Progenitor cell of endocrine pancreas (in vitro differentiated cells): Measurements from ENCODE around the gene ANKRD33B. TPM values are rescaled to one million over a fixed set of nuclear protein-coding genes. Genes with fewer than 3 reads are reported as not detected.

Experiments
- DNase-seq: peaks from one replicate; pipeline ENCODE4 v3.0.0; 2021; ENCODE audit warnings: low spot score; ENCODE audit not compliant: unreplicated experiment
- H3K27ac Mint-ChIP-seq: 2 replicates; pipeline ENCODE4 v1.8.0; 2021; ENCODE audit warnings: mild to moderate bottlenecking, moderate library complexity, mixed read lengths
- H3K27me3 Mint-ChIP-seq: 2 replicates; pipeline ENCODE4 v1.8.0; 2021; ENCODE audit warnings: mixed read lengths
- H3K36me3 Mint-ChIP-seq: 2 replicates; pipeline ENCODE4 v1.8.0; 2022; ENCODE audit warnings: mixed read lengths; ENCODE audit not compliant: insufficient read depth
- H3K4me1 Mint-ChIP-seq: 2 replicates; pipeline ENCODE4 v1.8.0; 2021; ENCODE audit warnings: low read depth, mixed read lengths
- H3K4me3 Mint-ChIP-seq: 2 replicates; pipeline ENCODE4 v1.8.0; 2021; ENCODE audit warnings: low read depth, mild to moderate bottlenecking, moderate library complexity, mixed read lengths
- H3K9me3 Mint-ChIP-seq: 2 replicates; pipeline ENCODE4 v1.8.0; 2021; ENCODE audit warnings: low read depth, mixed read lengths
- total RNA-seq: library from RNA; stranded (reverse); gene quantifications from 2 replicates; pipeline ENCODE4 v1.2.1, GENCODE V29; 2021
- TF ChIP-seq, protein P1 (sequence below): fragments of 200-600 bp; sonication (generic); IDR thresholded peaks from one replicate; pipeline ENCODE4 v1.5.0; 2021; ENCODE audit warnings: antibody characterized with exemption, mild to moderate bottlenecking; ENCODE audit not compliant: unreplicated experiment

Gene ANKRD33B
- total RNA-seq, 1 donor from 2014 or later = 2.1 TPM

DNA sequence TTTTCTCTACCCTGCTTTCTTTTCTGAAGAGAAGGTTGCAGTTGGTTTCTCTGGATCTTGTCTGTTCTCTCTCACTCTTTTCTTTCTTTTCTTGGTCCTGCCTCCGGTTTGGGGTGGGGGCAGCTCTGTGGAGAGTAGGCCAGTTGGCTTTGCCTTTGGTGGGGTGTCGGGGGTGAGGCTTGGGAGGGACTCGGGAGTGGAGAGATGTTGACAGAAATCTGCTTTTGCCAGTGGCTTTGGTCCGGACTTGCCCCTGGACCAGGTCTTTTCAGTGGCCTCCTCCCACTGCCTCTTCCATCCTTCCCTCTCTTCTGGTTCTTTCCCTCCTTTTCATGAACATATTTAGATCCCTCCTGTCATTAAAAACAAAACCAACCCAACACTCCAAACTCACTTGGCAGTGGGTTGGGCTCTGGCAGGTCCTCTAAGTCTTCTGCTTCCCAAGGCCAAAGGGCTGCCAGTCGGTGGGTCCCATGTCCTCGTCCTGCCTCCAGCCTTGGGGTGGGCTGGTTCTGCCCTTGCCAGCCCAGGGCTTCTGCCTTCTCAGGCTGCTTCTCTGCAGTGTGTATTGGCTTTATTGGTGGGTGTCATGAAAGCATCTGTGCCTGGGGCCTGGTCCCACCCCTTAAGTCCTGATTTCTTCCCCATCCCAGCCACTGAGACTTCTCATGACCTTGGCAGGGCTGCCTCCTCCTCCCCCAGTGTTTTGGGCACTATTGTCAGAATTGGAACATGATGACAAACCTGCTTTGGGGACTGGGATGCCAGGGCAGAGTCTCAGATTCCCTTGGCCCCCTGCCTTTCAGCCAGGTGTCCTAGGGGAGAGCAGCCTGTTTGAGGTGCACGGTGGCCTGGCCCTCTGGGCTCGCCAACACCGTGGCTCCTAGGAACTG is 16.9 kb downstream of the ANKRD33B start:
- Mint-ChIP-seq H3K4me3 (no peak overlapping the region), H3K9me3 (no peaks in the 10 kb centered on the region), H3K36me3 (no peaks in the 10 kb centered on the region), H3K4me1 (no peaks in the 10 kb centered on the region), H3K27me3 (peaks cover 18% of the 10 kb centered on the region), H3K27ac (no peak overlapping the region)
- TF ChIP-seq, protein P1, sequence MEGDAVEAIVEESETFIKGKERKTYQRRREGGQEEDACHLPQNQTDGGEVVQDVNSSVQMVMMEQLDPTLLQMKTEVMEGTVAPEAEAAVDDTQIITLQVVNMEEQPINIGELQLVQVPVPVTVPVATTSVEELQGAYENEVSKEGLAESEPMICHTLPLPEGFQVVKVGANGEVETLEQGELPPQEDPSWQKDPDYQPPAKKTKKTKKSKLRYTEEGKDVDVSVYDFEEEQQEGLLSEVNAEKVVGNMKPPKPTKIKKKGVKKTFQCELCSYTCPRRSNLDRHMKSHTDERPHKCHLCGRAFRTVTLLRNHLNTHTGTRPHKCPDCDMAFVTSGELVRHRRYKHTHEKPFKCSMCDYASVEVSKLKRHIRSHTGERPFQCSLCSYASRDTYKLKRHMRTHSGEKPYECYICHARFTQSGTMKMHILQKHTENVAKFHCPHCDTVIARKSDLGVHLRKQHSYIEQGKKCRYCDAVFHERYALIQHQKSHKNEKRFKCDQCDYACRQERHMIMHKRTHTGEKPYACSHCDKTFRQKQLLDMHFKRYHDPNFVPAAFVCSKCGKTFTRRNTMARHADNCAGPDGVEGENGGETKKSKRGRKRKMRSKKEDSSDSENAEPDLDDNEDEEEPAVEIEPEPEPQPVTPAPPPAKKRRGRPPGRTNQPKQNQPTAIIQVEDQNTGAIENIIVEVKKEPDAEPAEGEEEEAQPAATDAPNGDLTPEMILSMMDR = no peak
- DNase-seq = no peak

DNA sequence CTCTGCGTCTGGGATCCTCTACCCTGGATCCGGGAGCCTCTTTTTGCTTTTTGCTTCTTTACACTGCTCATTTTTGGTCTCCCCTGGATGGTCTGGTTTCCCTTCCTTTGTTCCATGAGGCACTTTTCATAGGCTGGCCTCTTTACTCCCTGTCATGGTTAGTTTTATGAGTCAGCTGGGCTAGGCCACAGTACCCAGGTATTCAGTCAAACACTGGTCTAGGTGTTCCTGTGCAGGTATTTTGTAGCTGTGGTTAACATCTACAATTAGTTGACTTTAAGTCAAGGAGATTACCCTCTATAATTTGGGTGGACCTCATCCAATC is 17.5 kb downstream of the ANKRD33B start:
- Mint-ChIP-seq H3K27ac (no peak overlapping the region), H3K4me3 (no peak overlapping the region), H3K4me1 (no peaks in the 10 kb centered on the region), H3K36me3 (no peaks in the 10 kb centered on the region), H3K9me3 (no peaks in the 10 kb centered on the region), H3K27me3 (peaks cover 17% of the 10 kb centered on the region)
- TF ChIP-seq, protein P1 = no peak
- no peak for DNase-seq

DNA sequence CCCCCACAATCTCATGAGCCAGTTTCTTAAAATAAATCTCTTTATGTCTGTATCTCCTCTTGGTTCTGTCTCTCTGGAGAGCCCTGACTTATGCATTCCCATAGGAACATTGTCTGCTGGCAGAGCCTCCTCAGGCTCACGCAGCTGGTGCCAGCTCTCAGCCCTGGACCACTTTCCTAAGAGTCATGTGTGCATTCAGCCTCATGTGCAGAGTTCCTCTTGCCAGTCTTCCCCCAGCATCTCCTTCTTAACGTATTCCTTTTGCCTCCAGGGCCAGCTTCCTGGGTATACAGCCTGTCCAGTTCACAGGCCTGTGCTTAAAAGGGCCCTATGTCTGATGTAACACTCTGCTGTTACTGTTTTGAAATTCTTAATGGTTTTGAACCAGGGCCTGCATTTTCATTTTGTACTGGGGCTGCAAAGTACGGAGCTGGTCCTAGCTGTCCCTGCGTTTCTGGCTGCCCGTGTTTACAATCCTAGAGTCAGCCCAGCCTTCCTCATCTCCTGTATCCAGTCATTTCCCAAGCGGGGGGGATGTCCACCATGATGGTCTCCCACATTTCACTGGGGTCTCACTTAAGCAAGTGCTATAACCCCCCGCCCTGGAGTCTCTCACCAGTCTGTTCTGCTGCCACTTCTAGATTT is 18.1 kb downstream of the ANKRD33B start:
- Mint-ChIP-seq H3K36me3 (no peaks in the 10 kb centered on the region), H3K4me1 (no peaks in the 10 kb centered on the region), H3K27ac (no peak overlapping the region), H3K27me3 (peaks cover 17% of the 10 kb centered on the region), H3K9me3 (no peaks in the 10 kb centered on the region), H3K4me3 (no peak overlapping the region)
- DNase-seq = no peak
- TF ChIP-seq, protein P1 = no peak

DNA sequence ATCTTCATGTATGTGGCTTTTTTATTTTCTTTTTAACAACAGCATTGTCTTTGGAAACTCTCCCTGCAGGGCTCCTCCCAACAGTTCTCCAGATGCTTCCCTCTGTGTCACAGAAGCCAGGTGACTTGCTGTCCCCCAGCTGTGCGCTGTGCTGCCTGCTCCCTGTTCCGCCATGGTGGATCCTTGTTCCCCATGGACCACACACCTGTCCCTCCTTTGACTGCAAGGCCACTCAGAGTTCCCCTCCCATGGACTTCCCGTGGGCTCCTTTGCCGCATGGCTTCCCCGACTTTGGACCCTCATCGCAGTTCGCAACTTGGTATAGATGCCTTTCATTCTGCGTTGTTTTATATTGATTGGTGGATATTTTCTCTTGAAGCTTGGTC is 18.6 kb downstream of the ANKRD33B start:
- Mint-ChIP-seq H3K4me3 (no peak overlapping the region), H3K27ac (no peak overlapping the region), H3K36me3 (no peaks in the 10 kb centered on the region), H3K27me3 (peaks cover 17% of the 10 kb centered on the region), H3K9me3 (no peaks in the 10 kb centered on the region), H3K4me1 (no peaks in the 10 kb centered on the region)
- DNase-seq = no peak
- TF ChIP-seq, protein P1 = no peak

DNA sequence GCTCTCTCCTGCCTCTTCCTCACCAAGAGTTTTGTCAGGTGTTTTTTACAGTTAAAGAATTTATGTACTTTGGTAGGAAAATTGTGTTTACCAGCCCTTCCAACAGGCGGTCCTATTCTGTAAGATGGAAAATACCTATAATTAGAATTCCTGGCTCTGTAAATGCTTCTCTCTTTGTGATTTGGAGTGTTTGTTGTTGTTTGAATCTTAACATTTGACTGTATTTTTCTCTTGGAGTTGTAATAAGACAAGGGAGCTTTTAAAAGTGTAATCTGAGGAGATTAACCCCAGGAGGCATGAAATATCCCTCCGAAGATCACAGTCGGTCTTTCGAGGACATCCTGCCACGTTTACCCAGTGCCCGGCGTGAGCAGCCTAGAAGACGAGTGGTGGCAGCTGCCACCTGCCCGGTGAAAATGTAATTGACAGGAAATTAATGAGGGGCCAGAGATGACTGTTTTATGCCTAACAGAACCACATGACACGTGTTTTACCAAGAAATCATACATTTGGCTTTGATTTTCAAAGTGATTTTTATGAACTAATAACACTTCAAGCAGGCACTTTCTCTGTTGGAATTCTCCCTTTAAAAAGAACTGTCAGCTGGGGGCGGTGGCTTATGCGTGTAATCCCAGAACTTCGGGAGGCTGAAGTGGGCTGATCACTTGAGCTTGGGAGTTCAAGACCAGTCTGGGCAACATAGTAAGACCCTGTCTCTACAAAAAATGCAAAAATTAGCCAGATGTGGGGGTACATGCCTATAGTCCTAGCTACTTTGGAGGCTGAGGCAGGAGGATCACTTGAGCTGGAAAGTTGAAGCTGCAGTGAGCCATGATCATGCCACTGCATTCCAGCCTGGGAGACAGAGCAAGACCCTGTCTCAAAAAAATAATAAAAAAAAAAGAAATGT is 20.0 kb downstream of the ANKRD33B start:
- Mint-ChIP-seq H3K36me3 (no peaks in the 10 kb centered on the region), H3K27me3 (peaks cover 17% of the 10 kb centered on the region), H3K9me3 (no peaks in the 10 kb centered on the region), H3K4me1 (no peaks in the 10 kb centered on the region), H3K4me3 (no peak overlapping the region), H3K27ac (peak overlapping the region; percentile 14)
- TF ChIP-seq, protein P1 = no peak
- DNase-seq = no peak
